Loucy (cell line): Measurements from ENCODE around the gene RPS6KB2.

Experiments used
- H2AFZ ChIP-seq: fragments of 200-600 bp; sonication (generic); 2 replicates; pipeline ENCODE4 v1.6.0; 2016; ENCODE audit warnings: antibody characterized with exemption, mild to moderate bottlenecking, low read length, moderate library complexity
- H3F3A ChIP-seq: fragments of 200-600 bp; 2 replicates; pipeline ENCODE4 v1.6.0; 2016; ENCODE audit warnings: antibody characterized with exemption, low read depth, mild to moderate bottlenecking
- H3K27me3 ChIP-seq: fragments of 200-600 bp; sonication (generic); 2 replicates; pipeline ENCODE4 v1.6.1; 2014; ENCODE audit warnings: low read length, mild to moderate bottlenecking; ENCODE audit not compliant: insufficient read depth, poor library complexity, severe bottlenecking
- H3K36me3 ChIP-seq: fragments of 200-600 bp; sonication (generic); 2 replicates; pipeline ENCODE4 v1.6.1; 2016; ENCODE audit warnings: low read length; ENCODE audit not compliant: insufficient read depth
- H3K4me1 ChIP-seq: fragments of 200-600 bp; sonication (generic); 2 replicates; pipeline ENCODE4 v1.5.1; 2014; ENCODE audit warnings: low read length, mild to moderate bottlenecking; ENCODE audit not compliant: insufficient read depth, poor library complexity, severe bottlenecking
- H3K4me2 ChIP-seq: fragments of 200-600 bp; sonication (generic); 2 replicates; pipeline ENCODE4 v1.6.0; 2014; ENCODE audit warnings: antibody characterized with exemption, low read length, low read depth, mild to moderate bottlenecking; ENCODE audit not compliant: poor library complexity, severe bottlenecking
- H3K4me3 ChIP-seq: fragments of 200-600 bp; sonication (generic); 2 replicates; pipeline ENCODE4 v1.5.1; 2014; ENCODE audit warnings: low read length, mild to moderate bottlenecking, mixed read lengths; ENCODE audit not compliant: poor library complexity, severe bottlenecking
- H3K79me2 ChIP-seq: fragments of 200-600 bp; sonication (generic); 2 replicates; pipeline ENCODE4 v1.6.1; 2014; ENCODE audit warnings: low read length; ENCODE audit not compliant: insufficient read depth
- H3K9ac ChIP-seq: fragments of 200-600 bp; sonication (generic); 2 replicates; pipeline ENCODE4 v1.6.0; 2014; ENCODE audit warnings: mild to moderate bottlenecking, low read depth, low read length, moderate library complexity; ENCODE audit not compliant: poor library complexity, severe bottlenecking
- H3K9me2 ChIP-seq: fragments of 200-600 bp; sonication (generic); replicated peaks from 2 replicates; pipeline ENCODE4 v1.6.1; 2016; ENCODE audit warnings: low read depth, low read length, mixed read lengths
- H3K9me3 ChIP-seq: fragments of 200-600 bp; sonication (generic); 2 replicates; pipeline ENCODE4 v1.6.1; 2014; ENCODE audit warnings: mild to moderate bottlenecking, antibody characterized with exemption, low read length, low read depth; ENCODE audit not compliant: insufficient read depth
- H4K20me1 ChIP-seq: fragments of 200-600 bp; sonication (generic); 2 replicates; pipeline ENCODE4 v1.6.0; 2014; ENCODE audit warnings: antibody characterized with exemption, low read length, mild to moderate bottlenecking; ENCODE audit not compliant: insufficient read depth, poor library complexity, severe bottlenecking
- EZH2phosphoT487 ChIP-seq: fragments of 200-600 bp; IDR thresholded peaks from 2 replicates; pipeline ENCODE4 v1.6.1; 2018; ENCODE audit warnings: antibody characterized with exemption, mild to moderate bottlenecking, moderate library complexity, borderline replicate concordance
- TF ChIP-seq, protein P1 (sequence below): fragments of 200-600 bp; sonication (generic); conservative IDR thresholded peaks from 2 replicates; pipeline ENCODE4 v1.5.1; 2014; ENCODE audit warnings: mild to moderate bottlenecking, antibody characterized with exemption, low read length

RPS6KB2 gene

DNA sequence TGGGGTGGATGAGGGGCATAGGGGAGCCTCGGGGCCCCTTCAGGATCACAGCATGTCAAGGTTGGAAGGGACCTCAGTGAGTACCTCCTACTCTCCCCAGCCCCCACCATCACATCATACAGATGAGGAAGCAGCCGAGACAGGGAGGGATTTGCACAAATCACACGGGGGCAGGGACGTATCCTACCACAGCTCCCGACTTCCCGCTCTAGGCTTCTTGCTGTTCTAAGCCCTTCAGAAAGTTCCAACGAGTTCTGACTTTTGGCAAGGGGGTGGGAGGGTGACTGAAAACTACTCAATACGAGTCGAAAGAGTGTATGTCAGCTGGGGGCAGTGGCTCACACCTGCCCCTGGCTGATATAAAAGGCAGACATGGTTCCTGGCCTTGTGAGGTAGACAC is 41.2 kb upstream of the RPS6KB2 start:
- peaks cover 4% of the 10 kb centered on the region for H4K20me1 ChIP-seq
- TF ChIP-seq, protein P1, sequence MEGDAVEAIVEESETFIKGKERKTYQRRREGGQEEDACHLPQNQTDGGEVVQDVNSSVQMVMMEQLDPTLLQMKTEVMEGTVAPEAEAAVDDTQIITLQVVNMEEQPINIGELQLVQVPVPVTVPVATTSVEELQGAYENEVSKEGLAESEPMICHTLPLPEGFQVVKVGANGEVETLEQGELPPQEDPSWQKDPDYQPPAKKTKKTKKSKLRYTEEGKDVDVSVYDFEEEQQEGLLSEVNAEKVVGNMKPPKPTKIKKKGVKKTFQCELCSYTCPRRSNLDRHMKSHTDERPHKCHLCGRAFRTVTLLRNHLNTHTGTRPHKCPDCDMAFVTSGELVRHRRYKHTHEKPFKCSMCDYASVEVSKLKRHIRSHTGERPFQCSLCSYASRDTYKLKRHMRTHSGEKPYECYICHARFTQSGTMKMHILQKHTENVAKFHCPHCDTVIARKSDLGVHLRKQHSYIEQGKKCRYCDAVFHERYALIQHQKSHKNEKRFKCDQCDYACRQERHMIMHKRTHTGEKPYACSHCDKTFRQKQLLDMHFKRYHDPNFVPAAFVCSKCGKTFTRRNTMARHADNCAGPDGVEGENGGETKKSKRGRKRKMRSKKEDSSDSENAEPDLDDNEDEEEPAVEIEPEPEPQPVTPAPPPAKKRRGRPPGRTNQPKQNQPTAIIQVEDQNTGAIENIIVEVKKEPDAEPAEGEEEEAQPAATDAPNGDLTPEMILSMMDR: no peak
- no peak for TF ChIP-seq EZH2phosphoT487
- no peak overlapping the region for H3K9ac ChIP-seq
- peaks cover 19% of the 10 kb centered on the region; the same call in 1 of the 2 replicates for H3K79me2 ChIP-seq
- no peak overlapping the region for H3K4me3 ChIP-seq
- H3K4me1 ChIP-seq: peaks cover 10% of the 10 kb centered on the region
- H3K9me2 ChIP-seq: no peaks in the 10 kb centered on the region
- no peaks in the 10 kb centered on the region for H3K9me3 ChIP-seq
- no peaks in the 10 kb centered on the region for H3K36me3 ChIP-seq
- no peak overlapping the region for H2AFZ ChIP-seq
- H3K27me3 ChIP-seq: no peaks in the 10 kb centered on the region
- H3K4me2 ChIP-seq: no peak overlapping the region
- H3F3A ChIP-seq: peaks cover 3% of the 10 kb centered on the region; the same call in 1 of the 2 replicates

DNA sequence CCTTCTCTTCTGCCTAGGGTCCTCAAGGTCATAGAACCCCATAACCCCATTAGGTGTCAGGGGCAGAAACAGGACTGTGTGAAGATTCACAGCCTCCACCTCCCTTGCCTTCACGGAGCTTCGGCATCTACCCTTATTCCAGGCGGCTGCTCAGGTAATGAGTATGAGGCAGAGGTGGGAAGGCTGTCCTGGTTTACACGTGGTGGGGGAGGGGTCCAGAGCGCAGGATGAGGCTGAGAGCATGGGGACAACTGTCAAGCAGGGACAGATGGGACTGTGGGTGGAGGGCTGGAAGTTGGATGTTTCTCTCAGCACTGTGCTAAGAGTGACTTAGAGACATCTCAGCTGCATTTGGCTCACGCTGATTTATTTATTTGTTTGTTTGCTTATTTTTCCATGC is 40.8 kb upstream of the RPS6KB2 start:
- H2AFZ ChIP-seq: no peak overlapping the region
- no peak overlapping the region for H3K4me2 ChIP-seq
- H3K4me1 ChIP-seq: peaks cover 14% of the 10 kb centered on the region
- no peaks in the 10 kb centered on the region for H3K36me3 ChIP-seq
- H3F3A ChIP-seq: peaks cover 3% of the 10 kb centered on the region; the same call in 1 of the 2 replicates
- peaks cover 8% of the 10 kb centered on the region for H4K20me1 ChIP-seq
- no peaks in the 10 kb centered on the region for H3K27me3 ChIP-seq
- H3K9ac ChIP-seq: no peak overlapping the region
- H3K4me3 ChIP-seq: no peak overlapping the region
- H3K9me2 ChIP-seq: no peaks in the 10 kb centered on the region
- H3K9me3 ChIP-seq: no peaks in the 10 kb centered on the region
- peaks cover 24% of the 10 kb centered on the region; the same call in 1 of the 2 replicates for H3K79me2 ChIP-seq
- TF ChIP-seq EZH2phosphoT487: no peak
- TF ChIP-seq, protein P1: no peak

DNA sequence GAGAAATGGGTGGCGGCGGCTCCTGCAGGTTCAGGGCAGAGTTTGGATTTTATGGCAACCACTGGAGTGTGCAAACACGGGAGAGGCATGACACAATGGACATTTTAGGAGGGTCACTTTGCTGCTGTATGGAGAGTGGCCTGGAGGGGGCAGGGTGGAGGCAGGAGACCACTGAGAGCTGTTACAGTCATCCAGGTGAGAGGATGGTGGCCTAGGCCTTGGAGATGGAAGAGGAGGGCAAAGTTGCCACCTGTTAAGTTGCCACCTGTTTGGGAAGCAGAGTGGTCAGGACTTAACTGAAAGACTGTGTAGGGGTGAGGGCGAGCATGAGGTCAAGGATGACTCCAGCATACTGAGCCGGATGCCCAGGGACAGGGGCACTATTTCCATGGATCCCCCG is 38.8 kb upstream of the RPS6KB2 start:
- TF ChIP-seq, protein P1: peak; percentile 84
- TF ChIP-seq EZH2phosphoT487: no peak
- Histone ChIP-seq H3K9me2 (no peaks in the 10 kb centered on the region), H3K4me3 (no peak overlapping the region), H4K20me1 (peaks cover 12% of the 10 kb centered on the region), H3K4me1 (peaks cover 20% of the 10 kb centered on the region), H3K9me3 (no peaks in the 10 kb centered on the region), H3K27me3 (no peaks in the 10 kb centered on the region), H3K79me2 (peaks cover 42% of the 10 kb centered on the region; the same call in 1 of the 2 replicates), H2AFZ (no peak overlapping the region), H3F3A (peaks cover 3% of the 10 kb centered on the region; the same call in 1 of the 2 replicates), H3K9ac (no peak overlapping the region), H3K36me3 (no peaks in the 10 kb centered on the region), H3K4me2 (no peak overlapping the region)
